Neural progenitor cell (in vitro differentiated cells): ENCODE results near the gene CLEC4F.

ENCODE experiments used
- EZH2 ChIP-seq: fragments of 200-600 bp; sonication (generic); IDR thresholded peaks from 2 replicates; pipeline ENCODE4 v1.6.1; 2017; ENCODE audit warnings: antibody characterized with exemption, mild to moderate bottlenecking, moderate library complexity
- TF ChIP-seq, protein P1 (sequence below): fragments of 200-600 bp; sonication (generic); IDR thresholded peaks from 2 replicates; pipeline ENCODE4 v1.5.1; 2017; ENCODE audit warnings: antibody characterized with exemption, mild to moderate bottlenecking

GRCh38 chr2:70779911-70780545, 40.4 kb downstream of the CLEC4F start:
- TF ChIP-seq, protein P1, sequence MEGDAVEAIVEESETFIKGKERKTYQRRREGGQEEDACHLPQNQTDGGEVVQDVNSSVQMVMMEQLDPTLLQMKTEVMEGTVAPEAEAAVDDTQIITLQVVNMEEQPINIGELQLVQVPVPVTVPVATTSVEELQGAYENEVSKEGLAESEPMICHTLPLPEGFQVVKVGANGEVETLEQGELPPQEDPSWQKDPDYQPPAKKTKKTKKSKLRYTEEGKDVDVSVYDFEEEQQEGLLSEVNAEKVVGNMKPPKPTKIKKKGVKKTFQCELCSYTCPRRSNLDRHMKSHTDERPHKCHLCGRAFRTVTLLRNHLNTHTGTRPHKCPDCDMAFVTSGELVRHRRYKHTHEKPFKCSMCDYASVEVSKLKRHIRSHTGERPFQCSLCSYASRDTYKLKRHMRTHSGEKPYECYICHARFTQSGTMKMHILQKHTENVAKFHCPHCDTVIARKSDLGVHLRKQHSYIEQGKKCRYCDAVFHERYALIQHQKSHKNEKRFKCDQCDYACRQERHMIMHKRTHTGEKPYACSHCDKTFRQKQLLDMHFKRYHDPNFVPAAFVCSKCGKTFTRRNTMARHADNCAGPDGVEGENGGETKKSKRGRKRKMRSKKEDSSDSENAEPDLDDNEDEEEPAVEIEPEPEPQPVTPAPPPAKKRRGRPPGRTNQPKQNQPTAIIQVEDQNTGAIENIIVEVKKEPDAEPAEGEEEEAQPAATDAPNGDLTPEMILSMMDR = no peak
- no peak for TF ChIP-seq EZH2
